HS-27A (cell line): ENCODE results near the gene CLN5.
A peak's percentile ranks its signal among the peaks of the same experiment; 100 is the strongest.
"Not testable (repeated sequence)": the region's sequence is repeated elsewhere in the genome, so short reads cannot be mapped to it uniquely, and the experiment has no call there.

Source experiments
- DNase-seq: peaks from one replicate; pipeline ENCODE4 v3.0.0-alpha.2; 2012; ENCODE audit warnings: low read depth, missing footprints

Gene CLN5

GRCh38 chr13:76975863-76976262 is 16.0 kb upstream of the CLN5 start:
- DNase-seq, result no peak

GRCh38 chr13:76976490-76976889 is 15.4 kb upstream of the CLN5 start:
- DNase-seq, result no peak

- DNase-seq, result no peak
Measured at GRCh38 chr13:76976929-76977328, 15.0 kb upstream of the CLN5 start.

DNA sequence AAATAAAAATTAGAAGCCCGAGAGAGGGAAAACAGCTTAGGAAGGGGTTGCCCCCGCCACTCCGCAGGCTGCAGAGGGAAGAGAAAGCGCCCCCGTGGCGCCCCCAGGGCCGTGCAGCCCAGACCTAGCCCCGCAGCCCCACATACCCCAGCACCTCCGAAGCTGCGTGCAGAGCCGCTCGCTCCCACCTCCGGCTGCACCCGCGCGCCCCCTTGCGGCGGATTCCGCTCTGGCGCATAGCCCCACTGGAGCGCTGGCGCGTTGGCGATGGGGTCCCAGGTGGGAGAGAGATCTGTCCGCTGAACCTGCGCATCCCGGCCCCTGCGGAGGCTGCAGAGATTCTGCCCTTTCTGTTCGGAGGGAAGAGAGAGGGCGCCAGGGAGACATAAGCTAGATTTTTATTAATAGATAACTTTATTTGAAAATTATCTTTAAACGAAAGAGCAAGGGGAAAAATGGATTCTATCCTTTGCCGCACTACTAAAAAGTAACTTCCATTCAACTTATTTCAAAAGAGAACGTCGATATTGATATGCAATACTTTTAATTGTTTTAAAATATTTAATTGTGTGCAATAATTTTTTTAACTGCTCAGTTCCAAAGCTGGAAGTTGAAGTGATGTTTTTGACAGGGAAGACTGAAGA is 11.7 kb upstream of the CLN5 start:
- DNase-seq, result no peak

DNA sequence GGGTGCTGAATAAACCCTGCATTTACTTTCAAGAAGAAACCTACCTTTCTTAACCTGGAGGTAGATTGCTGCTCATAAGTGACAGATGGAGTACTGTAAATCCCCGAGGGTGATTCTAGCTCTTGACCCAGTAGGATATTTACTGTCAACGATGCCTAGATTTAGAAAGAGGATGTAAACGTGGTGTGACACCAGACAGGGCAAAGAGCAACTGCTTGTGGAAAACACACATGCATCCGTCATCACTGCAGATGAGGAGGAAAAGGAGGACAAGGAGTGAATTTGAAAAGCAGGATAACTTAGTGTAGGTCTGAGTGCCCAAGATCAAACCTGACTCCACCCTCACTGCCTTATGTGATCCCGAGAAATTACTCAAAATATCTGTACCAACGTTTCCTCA is 9.8 kb upstream of the CLN5 start:
- no peak for DNase-seq

GRCh38 chr13:76983676-76984075 is 8.2 kb upstream of the CLN5 start:
- DNase-seq, result no peak

- DNase-seq, result no peak
Measured at GRCh38 chr13:76991432-76991795, 467 bp upstream of the CLN5 start.

GRCh38 chr13:76992548-76993001 is 694 bp downstream of the CLN5 start:
- peak; percentile 1 for DNase-seq

GRCh38 chr13:76993021-76993420 is 1.1 kb downstream of the CLN5 start:
- no peak for DNase-seq

GRCh38 chr13:76993473-76993872 is 1.6 kb downstream of the CLN5 start:
- no peak for DNase-seq

DNA sequence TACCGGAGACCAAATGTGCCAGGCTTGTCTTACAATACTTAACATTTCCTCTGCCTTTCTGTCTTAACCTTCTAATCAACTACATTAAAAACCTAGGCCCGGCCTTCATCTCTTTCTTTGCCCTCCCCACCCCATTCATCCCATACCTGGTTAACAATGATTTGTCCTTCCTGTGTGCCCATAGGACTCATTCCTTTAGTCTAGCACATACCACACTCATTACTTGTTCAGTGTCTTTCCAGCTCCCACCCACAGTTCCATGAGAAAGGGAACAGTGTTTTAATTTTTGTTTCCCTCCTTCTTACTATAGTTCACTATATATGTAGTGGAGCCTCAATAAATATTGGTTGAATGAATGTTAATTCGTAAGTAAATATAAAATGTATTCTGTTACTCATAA is 2.4 kb downstream of the CLN5 start:
- no peak for DNase-seq

GRCh38 chr13:77000475-77000874 is 8.6 kb downstream of the CLN5 start:
- DNase-seq, result no peak

GRCh38 chr13:77001540-77001939 is 9.7 kb downstream of the CLN5 start:
- no peak for DNase-seq

DNA sequence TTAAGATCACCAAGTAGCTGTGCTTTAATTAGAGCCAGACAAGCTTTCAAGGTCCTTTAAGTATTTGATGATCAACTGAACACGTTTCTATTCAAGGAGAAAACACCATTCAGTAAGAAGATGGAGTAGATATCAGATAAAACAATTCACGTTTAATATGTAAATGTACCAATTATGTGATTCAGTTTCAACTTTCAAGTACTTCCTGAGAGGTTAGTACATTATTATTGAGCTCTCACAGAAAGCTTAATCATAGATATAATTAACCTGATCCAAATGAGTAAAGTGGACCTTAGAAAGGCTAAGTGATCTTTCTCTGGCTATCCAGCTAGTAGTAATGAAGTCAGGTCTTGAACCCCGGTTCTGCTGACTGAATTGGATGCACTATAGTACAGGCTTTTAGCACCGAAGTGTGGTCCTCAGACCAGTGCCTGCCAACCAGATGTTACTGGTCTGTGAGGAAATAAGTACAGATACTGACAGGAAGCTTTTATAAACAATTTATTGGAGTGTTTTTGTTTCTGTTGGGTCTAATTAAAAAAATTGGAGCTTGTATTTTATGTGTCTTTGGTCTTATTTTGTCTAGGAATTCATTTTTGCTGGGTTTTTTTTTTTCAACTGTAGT is 10.2 kb downstream of the CLN5 start:
- DNase-seq, result no peak

- DNase-seq, result no peak
Measured at GRCh38 chr13:77002590-77003190, 10.8 kb downstream of the CLN5 start.

GRCh38 chr13:77008337-77008736 is 16.5 kb downstream of the CLN5 start:
- DNase-seq, result not testable (repeated sequence)

DNA sequence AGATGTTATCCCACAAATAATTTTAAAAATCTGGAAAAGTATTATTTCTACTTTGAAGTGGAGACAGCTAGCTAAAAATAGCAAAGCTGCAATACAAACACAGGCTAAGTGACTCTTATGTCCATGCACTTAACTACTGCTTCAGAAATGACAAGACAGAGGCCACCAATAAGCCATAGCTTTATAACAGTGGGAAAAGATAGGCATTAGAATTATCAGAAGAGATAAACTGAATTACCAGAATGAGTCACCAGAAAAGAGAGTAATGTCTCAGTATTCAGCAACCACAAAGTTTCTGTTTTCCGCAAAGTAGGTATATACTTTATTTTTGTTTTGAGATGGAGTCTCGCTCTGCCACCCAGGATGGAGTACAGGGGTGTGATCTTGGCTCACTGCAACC is 17.1 kb downstream of the CLN5 start:
- no peak for DNase-seq

- DNase-seq, result not testable (repeated sequence)
Measured at GRCh38 chr13:77009719-77010118, 17.8 kb downstream of the CLN5 start.

DNA sequence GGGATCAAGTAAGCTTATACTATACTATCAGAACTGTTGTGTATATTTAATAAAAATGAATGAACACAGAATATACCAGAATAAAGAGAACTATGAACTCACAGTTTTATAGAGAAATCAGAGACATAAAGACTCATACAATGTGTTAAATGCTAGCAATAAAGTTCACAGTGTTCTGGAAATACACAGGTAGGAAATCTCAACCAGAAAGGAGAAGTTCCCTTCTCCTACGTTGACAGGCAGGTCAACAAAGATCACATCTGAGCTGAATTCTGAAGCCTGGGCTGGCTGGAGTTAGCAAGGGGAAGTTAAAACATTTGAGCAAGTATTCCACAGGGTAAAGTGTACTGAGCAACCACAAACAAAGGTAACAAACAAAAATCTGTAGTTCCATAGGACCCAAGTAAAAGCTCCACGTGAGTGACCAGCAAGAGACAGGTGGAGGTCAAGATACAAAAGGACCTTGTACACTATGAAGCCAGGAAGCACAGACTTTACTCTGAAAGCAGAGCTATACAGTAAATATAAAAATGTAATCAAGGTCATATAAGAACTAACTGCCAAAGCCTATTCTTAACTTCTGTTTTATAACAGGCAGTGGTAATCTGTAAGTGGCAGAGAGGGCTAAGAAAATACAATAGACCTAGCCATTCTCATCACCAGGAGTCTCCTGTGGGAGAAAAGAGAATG is 22.1 kb downstream of the CLN5 start:
- no peak for DNase-seq

- DNase-seq, result no peak
Measured at GRCh38 chr13:77014906-77015685, 23.2 kb downstream of the CLN5 start.

DNA sequence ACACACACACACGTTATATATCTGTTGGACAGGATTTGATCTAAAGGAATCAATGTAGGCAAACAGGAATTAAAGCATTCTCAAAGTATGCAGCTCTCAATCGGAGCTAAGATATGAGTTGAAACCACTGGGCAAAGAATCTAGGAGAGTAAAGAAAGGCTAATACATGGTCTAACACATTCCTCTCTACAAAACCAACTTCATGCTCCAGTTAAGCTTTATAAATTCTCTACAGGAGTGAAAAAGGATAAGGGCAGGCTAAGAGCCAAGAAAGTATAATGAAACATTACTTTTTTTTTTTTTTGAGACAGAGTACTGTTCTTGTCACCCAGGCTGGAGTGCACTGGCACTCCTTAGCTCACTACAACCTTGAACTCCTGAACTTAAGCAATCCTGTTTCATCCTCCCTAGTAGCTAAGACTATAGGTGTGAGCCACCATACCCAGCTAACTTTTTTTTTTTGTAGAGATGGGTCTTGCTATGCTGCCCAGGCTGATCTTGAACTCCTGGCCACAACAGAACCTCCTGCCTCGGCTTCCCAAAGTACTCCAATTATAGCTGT is 24.5 kb downstream of the CLN5 start:
- DNase-seq, result no peak
